ENCODE results near the gene CCDC116.
"Not testable (repeated sequence)": the region's sequence is repeated elsewhere in the genome, so short reads cannot be mapped to it uniquely, and the experiment has no call there.

CCDC116 gene

GRCh38 chr22:21632237-21632895 lies at the start of gene CCDC116:
Gene CCDC116 (plus strand): TSS chr22:21632760. CDS start chr22:21633182, 422 bp downstream.
- DNase-seq (ENCODE audit: low spot score): no peak

GRCh38 chr22:21582801-21583740 lies 49.5 kb upstream of the CCDC116 start:
- DNase-seq (ENCODE audit: low spot score): no peak

GRCh38 chr22:21585389-21585788 lies 47.2 kb upstream of the CCDC116 start:
- no peak for DNase-seq (ENCODE audit: low spot score)

GRCh38 chr22:21587803-21588611 lies 44.6 kb upstream of the CCDC116 start:
- peak; percentile 35 for DNase-seq (ENCODE audit: low spot score)

GRCh38 chr22:21589396-21589795 lies 43.2 kb upstream of the CCDC116 start:
- no peak for DNase-seq (ENCODE audit: low spot score)

GRCh38 chr22:21590809-21591641 lies 41.5 kb upstream of the CCDC116 start:
- no peak for DNase-seq (ENCODE audit: low spot score)

GRCh38 chr22:21591695-21592094 lies 40.9 kb upstream of the CCDC116 start:
- DNase-seq (ENCODE audit: low spot score): no peak

GRCh38 chr22:21592422-21592821 lies 40.1 kb upstream of the CCDC116 start:
- DNase-seq (ENCODE audit: low spot score): no peak

- DNase-seq (ENCODE audit: low spot score): no peak
Observed at GRCh38 chr22:21593406-21594232, 38.9 kb upstream of the CCDC116 start.

GRCh38 chr22:21594865-21595452 lies 37.6 kb upstream of the CCDC116 start:
- DNase-seq (ENCODE audit: low spot score): no peak

GRCh38 chr22:21596356-21597135 lies 36.0 kb upstream of the CCDC116 start:
- not testable (repeated sequence) for DNase-seq (ENCODE audit: low spot score)

- DNase-seq (ENCODE audit: low spot score): no peak
Observed at GRCh38 chr22:21598302-21598701, 34.3 kb upstream of the CCDC116 start.

- DNase-seq (ENCODE audit: low spot score): no peak
Observed at GRCh38 chr22:21599053-21599893, 33.3 kb upstream of the CCDC116 start.

GRCh38 chr22:21602579-21602978 lies 30.0 kb upstream of the CCDC116 start:
- no peak for DNase-seq (ENCODE audit: low spot score)

- DNase-seq (ENCODE audit: low spot score): no peak
Observed at GRCh38 chr22:21603973-21604372, 28.6 kb upstream of the CCDC116 start.

- no peak for DNase-seq (ENCODE audit: low spot score)
Observed at GRCh38 chr22:21605887-21606564, 26.5 kb upstream of the CCDC116 start.

GRCh38 chr22:21606775-21607174 lies 25.8 kb upstream of the CCDC116 start:
- no peak for DNase-seq (ENCODE audit: low spot score)

Data from GM03348 (cell line).